K562 (cell line): Measurements from ENCODE around the gene NCAM2. TPM values are rescaled to one million over a fixed set of nuclear protein-coding genes. Genes with fewer than 3 reads are reported as not detected.

Experiments used
- ATAC-seq: fragments of 200-7000 bp; cut with Tn5 transposase; 3 replicates; pipeline ENCODE4 v1.9.1; 2020; ENCODE audit warnings: moderate library complexity
- BruUV-seq: library from RNA; stranded (reverse); fragments of 400-500 nt; replicated peaks from 2 replicates; lab custom pipeline; 2021; lab: Mats Ljungman, UMichigan
- CTCF ChIA-PET: fragments of 300-600 bp; formaldehyde crosslinking; extraction: SDS; loops from one replicate; lab custom pipeline; 2021; ENCODE audit warnings: low intra/inter-chr PET ratio; lab: Yijun Ruan, JAX
- POLR2A ChIA-PET: fragments of 300-600, 350-650 bp; sonication (Branson Sonifier 250); formaldehyde crosslinking; extraction: SDS; loops from one replicate; lab custom pipeline; 2021; ENCODE audit warnings: antibody characterized with exemption, inconsistent platforms; lab: Yijun Ruan, JAX
- DNase-seq, 4 experiments: peaks; one replicate each; pipeline versions ENCODE4 v3.0.0 to v3.0.0-alpha.2; 2011 to 2018; ENCODE audit warnings: low spot score in 3 of 4, mixed read lengths in 3 of 4; ENCODE audit errors: extremely low read depth in 1 of 4
- FAIRE-seq: peaks from 2 replicates; lab custom pipeline; 2011; peaks lifted over from hg19 to GRCh38; lab: Jason Lieb, UNC
- H2AFZ ChIP-seq: 2 replicates; pipeline ENCODE4 v1.6.0; 2011; ENCODE audit warnings: low read depth, low read length, control low read depth, inconsistent platforms
- H3K27ac ChIP-seq: fragments of 200-600 bp; 3 replicates; pipeline ENCODE4 v1.8.0; 2011; ENCODE audit warnings: low read depth, mild to moderate bottlenecking, control low read depth, inconsistent platforms, low read length, moderate library complexity, mixed read lengths; ENCODE audit errors: extremely low read depth
- H3K27me3 ChIP-seq, 2 experiments: fragments of 300-600 bp in 1 of 2; 2 replicates in 1 of 2; 3 replicates in 1 of 2; pipeline versions ENCODE4 v1.6.0 to v1.8.0; 2011; ENCODE audit warnings: inconsistent platforms in 2 of 2, low read length in 2 of 2, mild to moderate bottlenecking in 1 of 2, mixed read lengths in 1 of 2, moderate library complexity in 1 of 2; ENCODE audit not compliant: control insufficient read depth in 2 of 2, insufficient read depth in 2 of 2
- H3K36me3 ChIP-seq: fragments of 300-600 bp; 3 replicates; pipeline ENCODE4 v1.8.0; 2011; ENCODE audit warnings: mild to moderate bottlenecking, low read length, inconsistent platforms; ENCODE audit not compliant: control insufficient read depth, insufficient read depth
- H3K4me1 ChIP-seq, 2 experiments: fragments of 200-600 bp in 1 of 2; replicated peaks in 1 of 2; 2 replicates in 1 of 2; 3 replicates in 1 of 2; pipeline versions ENCODE4 v1.5.1 to v1.8.0; 2011; ENCODE audit warnings: inconsistent platforms in 2 of 2, low read length in 2 of 2, mild to moderate bottlenecking in 1 of 2, mixed read lengths in 1 of 2, moderate library complexity in 1 of 2; ENCODE audit not compliant: control insufficient read depth in 2 of 2, insufficient read depth in 2 of 2
- H3K4me2 ChIP-seq: 2 replicates; pipeline ENCODE4 v1.6.1; 2011; ENCODE audit warnings: low read length, control low read depth, inconsistent platforms, mixed read lengths; ENCODE audit not compliant: insufficient read depth
- H3K4me3 ChIP-seq: fragments of 200-600 bp; sonication (generic), shearing (Covaris generic); 2 replicates; pipeline ENCODE4 v1.5.1; 2016; ENCODE audit warnings: control low read depth, inconsistent platforms
- H3K79me2 ChIP-seq: fragments of 200-600 bp; 3 replicates; pipeline ENCODE4 v1.8.0; 2011; ENCODE audit warnings: low read length, inconsistent platforms; ENCODE audit not compliant: control insufficient read depth, insufficient read depth
- H3K9ac ChIP-seq, 2 experiments: 2 replicates each; pipeline versions ENCODE4 v1.6.0 to v1.6.1; 2011; ENCODE audit warnings: low read depth in 2 of 2, low read length in 2 of 2, control low read depth in 1 of 2, inconsistent platforms in 1 of 2, mild to moderate bottlenecking in 1 of 2, mixed read lengths in 1 of 2; ENCODE audit not compliant: insufficient read depth in 1 of 2
- H3K9me1 ChIP-seq: one replicate; pipeline ENCODE4 v1.6.0; 2011; ENCODE audit warnings: inconsistent platforms, mild to moderate bottlenecking, low read length, moderate library complexity; ENCODE audit not compliant: control insufficient read depth, insufficient read depth
- H3K9me3 ChIP-seq: replicated peaks from 2 replicates; pipeline ENCODE4 v1.5.1; 2011; ENCODE audit warnings: low read depth, low read length, inconsistent platforms; ENCODE audit not compliant: control insufficient read depth, insufficient read depth
- H4K20me1 ChIP-seq: replicated peaks from 2 replicates; pipeline ENCODE4 v1.6.1; 2011; ENCODE audit warnings: low read length, inconsistent platforms, mixed read lengths; ENCODE audit not compliant: control insufficient read depth, insufficient read depth
- ARHGAP35 ChIP-seq: fragments of 450-650 bp; IDR thresholded peaks from 2 replicates; pipeline ENCODE4 v1.6.1; 2018; ENCODE audit not compliant: partially characterized antibody
- KAT2B ChIP-seq: IDR thresholded peaks from one replicate; pipeline ENCODE4 v1.6.1; 2012; ENCODE audit warnings: low read depth, mild to moderate bottlenecking, control low read depth, inconsistent platforms, low read length, moderate library complexity
- NCOA1 ChIP-seq: fragments of 450-650 bp; IDR thresholded peaks from 2 replicates; pipeline ENCODE4 v1.6.1; 2016; ENCODE audit warnings: low read depth
- NONO ChIP-seq, 2 experiments: fragments of 200-400 bp in 1 of 2; fragments of 450-650 bp in 1 of 2; formaldehyde crosslinking in 1 of 2; IDR thresholded peaks; 2 replicates each; pipeline ENCODE4 v1.6.1; 2017; ENCODE audit warnings: low read depth in 2 of 2, mild to moderate bottlenecking in 2 of 2, moderate library complexity in 2 of 2, low read length in 1 of 2
- POLR3G ChIP-seq: IDR thresholded peaks from 2 replicates; pipeline ENCODE4 v1.6.1; 2011; ENCODE audit not compliant: insufficient read length, insufficient replicate concordance; ENCODE audit errors: extremely low read depth
- RBM22 ChIP-seq: fragments of 200-400 bp; formaldehyde crosslinking; IDR thresholded peaks from 2 replicates; pipeline ENCODE4 v1.6.1; 2018; ENCODE audit warnings: low read length, low read depth; ENCODE audit not compliant: poor library complexity, severe bottlenecking
- SNRNP70 ChIP-seq: fragments of 200-400 bp; formaldehyde crosslinking; optimal IDR thresholded peaks from 2 replicates; pipeline ENCODE3; 2017; ENCODE audit warnings: low read depth, low read length
- TBP ChIP-seq: optimal IDR thresholded peaks from 2 replicates; pipeline ENCODE3; 2011; ENCODE audit warnings: low read depth, low read length, improper control_type of control experiment
- TCF15 ChIP-seq: fragments of 250-450 bp; sonication (Bioruptor Pico); IDR thresholded peaks from 2 replicates; pipeline ENCODE4 v1.8.0; 2022; ENCODE audit warnings: moderate library complexity, mild to moderate bottlenecking, inconsistent platforms
- THRA ChIP-seq: fragments of 450-650 bp; IDR thresholded peaks from 2 replicates; pipeline ENCODE4 v1.6.1; 2017; ENCODE audit warnings: mild to moderate bottlenecking, moderate library complexity
- ZC3H11A ChIP-seq: IDR thresholded peaks from 2 replicates; pipeline ENCODE4 v1.6.1; 2012; ENCODE audit warnings: low read depth, low read length, improper control_type of control experiment
- ZC3H4 ChIP-seq: sonication (generic); formaldehyde crosslinking; IDR thresholded peaks from 2 replicates; pipeline ENCODE4 v1.9.0; 2021; ENCODE audit warnings: missing genetic modification reagents, borderline replicate concordance
- WGBS: fragments of 100-300 bp; shearing (Covaris generic); methylation state at CpG from one replicate; pipeline ENCODE4 v1.1.6; 2016; ENCODE audit warnings: low coverage, mixed read lengths; ENCODE audit not compliant: insufficient coverage; ENCODE audit errors: missing lambda C conversion rate; 5-methylcytosine and 5-hydroxymethylcytosine counted together
- in situ Hi-C: fragments of 300-500 bp; cut with MboI; formaldehyde crosslinking; loops from 4 replicates; pipeline ENCODE4 v1.15.0; 2018; ENCODE audit warnings: inconsistent platforms, mixed read lengths
- intact Hi-C: fragments of 100-400 bp; cut with micrococcal nuclease; formaldehyde crosslinking; loops from 2 replicates; pipeline ENCODE4 v1.14.2; 2022
- polyA plus RNA-seq, 8 experiments: library from polyadenylated mRNA; depleted of rRNA in 4 of 8; stranded (reverse) in 5 of 8; unstranded in 3 of 8; fragments of >200 nt; fragmentation: Nextera tagmentation in 2 of 8; fragmentation: Illumina TruSeq in 1 of 8; extraction: Ambion mirVana in 2 of 8; extraction: Trizol in 1 of 8; gene quantifications; 2 replicates each; pipeline versions ENCODE4 v1.2.1 to v1.2.3, GENCODE V29; 2011 to 2014; ENCODE audit warnings: inconsistent platforms in 1 of 8, missing spikeins in 1 of 8
- total RNA-seq, 7 experiments: library from RNA; depleted of rRNA in 6 of 7; stranded (reverse); fragments of >200 nt in 6 of 7; fragmentation: Illumina TruSeq in 2 of 7; extraction: Trizol in 2 of 7; gene quantifications; 2 replicates each; pipeline versions ENCODE4 v1.2.1 to v1.2.3, GENCODE V29; 2011 to 2021; ENCODE audit warnings: low replicate concordance in 1 of 7
- TF ChIP-seq, protein P1 (sequence below): sonication (generic); formaldehyde crosslinking; IDR thresholded peaks from 2 replicates; pipeline ENCODE4 v1.8.0; 2022; ENCODE audit warnings: mild to moderate bottlenecking, missing genetic modification reagents
- TF ChIP-seq, protein P2 (sequence below): sonication (generic); formaldehyde crosslinking; IDR thresholded peaks from 2 replicates; pipeline ENCODE4 v1.8.0; 2022; ENCODE audit warnings: mild to moderate bottlenecking, missing genetic modification reagents
- TF ChIP-seq, protein P3 (sequence below): fragments of 450-650 bp; IDR thresholded peaks from 2 replicates; pipeline ENCODE4 v1.6.1; 2014; ENCODE audit warnings: low read depth, mild to moderate bottlenecking, moderate library complexity, borderline replicate concordance

NCAM2 gene
- total and polyA plus RNA-seq, 9 of the 15 experiments (the other 6 are each of a cell fraction or from before 2014, with no cell fraction given) = 14.0 to 58.2 (median 27.8) TPM

DNA sequence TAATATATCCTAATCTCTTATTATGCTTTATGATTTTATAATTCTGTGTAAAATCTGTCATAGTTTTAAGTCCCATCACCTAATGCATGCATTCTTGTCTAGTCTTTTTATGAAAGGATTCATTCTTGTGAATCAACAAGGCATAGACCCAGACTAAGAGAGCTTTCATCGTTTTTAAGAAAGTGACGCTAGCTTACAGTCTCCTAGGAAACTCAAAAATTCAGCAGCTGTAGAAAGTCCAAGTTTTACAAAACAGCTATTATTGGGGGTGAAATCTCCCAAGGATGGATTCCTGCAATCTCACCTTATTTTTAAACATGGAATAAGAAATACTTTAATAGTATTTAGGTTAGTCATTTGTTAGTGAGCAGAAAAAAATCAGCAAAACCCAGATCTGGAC, 104.7 kb downstream of the NCAM2 start:
- H3K27ac ChIP-seq = no peak overlapping the region
- no peaks in the 10 kb centered on the region for H3K36me3 ChIP-seq
- H3K4me2 ChIP-seq = no peak overlapping the region
- DNase-seq (no peak), ATAC-seq (no peak), FAIRE-seq (no peak)
- intact Hi-C loops (loop anchor here (1.0 kb wide), 1 partner anchor 100 kb away; no protein-coding TSS in a partner anchor), in situ Hi-C loops (loop anchor here (10.0 kb wide), 1 partner anchor 98 kb away; no protein-coding TSS in a partner anchor)
- no peaks in the 10 kb centered on the region for H3K4me1 ChIP-seq
- CTCF ChIA-PET = interaction anchor here (1.4 to 1.6 kb wide), 2 partner anchors 99 to 103 kb away, joined by 8 to 13 read pairs; no protein-coding TSS in a partner anchor
- no TSS peak for BruUV-seq
- POLR2A ChIA-PET = no interaction called here
- no peaks in the 10 kb centered on the region for H3K79me2 ChIP-seq
- H3K9me3 ChIP-seq = no peaks in the 10 kb centered on the region
- no peak overlapping the region for H3K9ac ChIP-seq
- TF ChIP-seq RBM22 (no peak), ZC3H4 (CRISPR knock-in tag) (no peak), POLR3G (no peak), KAT2B (no peak), ARHGAP35 (no peak), TCF15 (CRISPR knock-in tag) (no peak), NCOA1 (no peak), SNRNP70 (no peak), NONO (IDR thresholded peaks at IDR 0.05; ENCODE audit: low read depth in 2 of 2, low read length in 1 of 2) (no peak), TBP (no peak), THRA (no peak), ZC3H11A (no peak)
- TF ChIP-seq, protein P1, sequence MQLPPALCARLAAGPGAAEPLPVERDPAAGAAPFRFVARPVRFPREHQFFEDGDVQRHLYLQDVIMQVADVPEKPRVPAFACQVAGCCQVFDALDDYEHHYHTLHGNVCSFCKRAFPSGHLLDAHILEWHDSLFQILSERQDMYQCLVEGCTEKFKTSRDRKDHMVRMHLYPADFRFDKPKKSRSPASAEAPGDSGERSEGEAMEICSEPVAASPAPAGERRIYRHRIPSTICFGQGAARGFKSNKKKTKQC (CRISPR knock-in tag) = no peak
- TF ChIP-seq, protein P2, sequence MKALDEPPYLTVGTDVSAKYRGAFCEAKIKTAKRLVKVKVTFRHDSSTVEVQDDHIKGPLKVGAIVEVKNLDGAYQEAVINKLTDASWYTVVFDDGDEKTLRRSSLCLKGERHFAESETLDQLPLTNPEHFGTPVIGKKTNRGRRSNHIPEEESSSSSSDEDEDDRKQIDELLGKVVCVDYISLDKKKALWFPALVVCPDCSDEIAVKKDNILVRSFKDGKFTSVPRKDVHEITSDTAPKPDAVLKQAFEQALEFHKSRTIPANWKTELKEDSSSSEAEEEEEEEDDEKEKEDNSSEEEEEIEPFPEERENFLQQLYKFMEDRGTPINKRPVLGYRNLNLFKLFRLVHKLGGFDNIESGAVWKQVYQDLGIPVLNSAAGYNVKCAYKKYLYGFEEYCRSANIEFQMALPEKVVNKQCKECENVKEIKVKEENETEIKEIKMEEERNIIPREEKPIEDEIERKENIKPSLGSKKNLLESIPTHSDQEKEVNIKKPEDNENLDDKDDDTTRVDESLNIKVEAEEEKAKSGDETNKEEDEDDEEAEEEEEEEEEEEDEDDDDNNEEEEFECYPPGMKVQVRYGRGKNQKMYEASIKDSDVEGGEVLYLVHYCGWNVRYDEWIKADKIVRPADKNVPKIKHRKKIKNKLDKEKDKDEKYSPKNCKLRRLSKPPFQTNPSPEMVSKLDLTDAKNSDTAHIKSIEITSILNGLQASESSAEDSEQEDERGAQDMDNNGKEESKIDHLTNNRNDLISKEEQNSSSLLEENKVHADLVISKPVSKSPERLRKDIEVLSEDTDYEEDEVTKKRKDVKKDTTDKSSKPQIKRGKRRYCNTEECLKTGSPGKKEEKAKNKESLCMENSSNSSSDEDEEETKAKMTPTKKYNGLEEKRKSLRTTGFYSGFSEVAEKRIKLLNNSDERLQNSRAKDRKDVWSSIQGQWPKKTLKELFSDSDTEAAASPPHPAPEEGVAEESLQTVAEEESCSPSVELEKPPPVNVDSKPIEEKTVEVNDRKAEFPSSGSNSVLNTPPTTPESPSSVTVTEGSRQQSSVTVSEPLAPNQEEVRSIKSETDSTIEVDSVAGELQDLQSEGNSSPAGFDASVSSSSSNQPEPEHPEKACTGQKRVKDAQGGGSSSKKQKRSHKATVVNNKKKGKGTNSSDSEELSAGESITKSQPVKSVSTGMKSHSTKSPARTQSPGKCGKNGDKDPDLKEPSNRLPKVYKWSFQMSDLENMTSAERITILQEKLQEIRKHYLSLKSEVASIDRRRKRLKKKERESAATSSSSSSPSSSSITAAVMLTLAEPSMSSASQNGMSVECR (CRISPR knock-in tag) = no peak
- TF ChIP-seq, protein P3, sequence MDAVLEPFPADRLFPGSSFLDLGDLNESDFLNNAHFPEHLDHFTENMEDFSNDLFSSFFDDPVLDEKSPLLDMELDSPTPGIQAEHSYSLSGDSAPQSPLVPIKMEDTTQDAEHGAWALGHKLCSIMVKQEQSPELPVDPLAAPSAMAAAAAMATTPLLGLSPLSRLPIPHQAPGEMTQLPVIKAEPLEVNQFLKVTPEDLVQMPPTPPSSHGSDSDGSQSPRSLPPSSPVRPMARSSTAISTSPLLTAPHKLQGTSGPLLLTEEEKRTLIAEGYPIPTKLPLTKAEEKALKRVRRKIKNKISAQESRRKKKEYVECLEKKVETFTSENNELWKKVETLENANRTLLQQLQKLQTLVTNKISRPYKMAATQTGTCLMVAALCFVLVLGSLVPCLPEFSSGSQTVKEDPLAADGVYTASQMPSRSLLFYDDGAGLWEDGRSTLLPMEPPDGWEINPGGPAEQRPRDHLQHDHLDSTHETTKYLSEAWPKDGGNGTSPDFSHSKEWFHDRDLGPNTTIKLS = no peak
- no peak overlapping the region for H3K4me3 ChIP-seq
- no peaks in the 10 kb centered on the region for H3K9me1 ChIP-seq
- H3K27me3 ChIP-seq = no peaks in the 10 kb centered on the region
- H4K20me1 ChIP-seq = no peaks in the 10 kb centered on the region
- H2AFZ ChIP-seq = no peak overlapping the region
- WGBS = 39% methylated on average over 2 of the region's 2 CpGs
